ENCODE measurements around the gene ACTR6. TPM values are rescaled to one million over a fixed set of nuclear protein-coding genes. Genes with fewer than 3 reads are reported as not detected.

Gene ACTR6
- polyA plus RNA-seq, result 10 to 100 TPM; 20.0 to 31.5 (median 23.7) TPM
- long read RNA-seq, donor 1, transcript ACTR6-201 (11 exons, 2,464 nt), result major isoform, 8 of 30 reads
- long read RNA-seq, donor 1, partial matches to known transcripts, result 18 of 30 reads
- long read RNA-seq, donor 1, other reads (novel, unspliced or antisense), result 0 of 30 reads
- long read RNA-seq, donor 2, partial matches to known transcripts, result 0 of 4 reads
- long read RNA-seq, donor 2, other reads (novel, unspliced or antisense), result 0 of 4 reads
- long read RNA-seq, donor 3, transcript ACTR6-201 (11 exons, 2,464 nt), result major isoform, 6 of 22 reads
- long read RNA-seq, donor 3, partial matches to known transcripts, result 13 of 22 reads
- long read RNA-seq, donor 3, other reads (novel, unspliced or antisense), result 0 of 22 reads
- long read RNA-seq, donor 4, result 0 reads
- long read RNA-seq, donor 5, result 0 reads
- long read RNA-seq, donor 6, transcript ACTR6-201 (11 exons, 2,464 nt), result major isoform, 5 of 15 reads
- long read RNA-seq, donor 6, partial matches to known transcripts, result 10 of 15 reads
- long read RNA-seq, donor 6, other reads (novel, unspliced or antisense), result 0 of 15 reads
- long read RNA-seq, donor 7, result 0 reads
- long read RNA-seq, donor 8, result 0 reads
- long read RNA-seq, donor 9, partial matches to known transcripts, result 0 of 2 reads
- long read RNA-seq, donor 9, other reads (novel, unspliced or antisense), result 0 of 2 reads
- long read RNA-seq, donor 10, transcript ACTR6-201 (11 exons, 2,464 nt), result major isoform, 8 of 9 reads
- long read RNA-seq, donor 10, partial matches to known transcripts, result 0 of 9 reads
- long read RNA-seq, donor 10, other reads (novel, unspliced or antisense), result 0 of 9 reads

DNA sequence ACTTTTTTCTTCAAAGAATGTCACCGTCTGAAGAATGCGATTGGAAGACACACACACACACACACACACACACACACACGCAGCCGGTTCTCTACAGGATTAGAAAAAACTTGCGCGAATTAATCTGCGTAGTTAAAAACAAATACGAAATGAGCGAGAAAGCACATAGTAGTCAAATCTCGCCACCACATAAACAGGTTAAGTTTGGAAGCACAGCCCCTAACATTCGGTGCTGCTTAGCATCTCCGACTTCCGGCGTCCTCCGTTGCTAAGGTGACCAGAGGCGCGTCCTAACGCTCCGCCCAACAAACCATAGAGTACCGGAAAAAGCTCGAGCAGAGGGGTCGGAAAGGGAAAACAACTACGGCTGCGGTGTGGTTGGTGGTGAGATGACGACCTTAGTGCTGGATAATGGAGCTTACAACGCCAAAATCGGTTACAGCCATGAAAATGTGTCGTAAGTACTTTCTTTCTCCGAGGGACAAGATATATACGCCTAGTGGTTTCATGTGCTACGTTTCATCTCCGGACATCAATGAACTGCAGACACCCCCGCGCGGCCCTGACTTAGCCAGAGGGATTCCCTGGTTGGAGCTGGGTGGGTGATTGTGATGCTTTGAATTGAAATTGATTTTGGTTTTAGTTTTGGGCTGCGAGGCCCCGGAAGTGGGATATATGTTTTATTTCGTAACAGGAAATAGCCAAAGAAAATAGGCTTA, at the start of gene ACTR6:
ACTR6 (plus strand) TSS at position 353 of the 719 bp plus-strand sequence; CDS start at position 390, 37 bp downstream.
- WGBS, 3 donors, result 0% methylated on average over 38 of the region's 38 CpGs
- Histone ChIP-seq H3K9me3 (ENCODE audit: control insufficient read depth in 2 of 2, insufficient read depth in 1 of 2, low read depth in 1 of 2, low read length in 1 of 2) (no peaks in the 10 kb centered on the region), H3K4me3 (ENCODE audit: low read depth in 1 of 3, low read length in 3 of 3) (peak within 1 kb of the TSS; percentile 79 to 87 (median 82)), H3K36me3 (ENCODE audit: control insufficient read depth in 3 of 3, insufficient read depth in 2 of 3, low read depth in 1 of 3, low read length in 3 of 3) (peaks cover 0 to 17% (median 0%) of the 10 kb centered on the region in 3 donors), H3K4me1 (ENCODE audit: control insufficient read depth in 3 of 3, insufficient read depth in 2 of 3, low read depth in 1 of 3, low read length in 2 of 3) (peaks cover 0 to 10% (median 4%) of the 10 kb centered on the region in 3 donors), H3K27me3 (ENCODE audit: control insufficient read depth in 3 of 3, insufficient read depth in 3 of 3, low read length in 3 of 3) (no peaks in the 10 kb centered on the region), H3K27ac (ENCODE audit: low read depth in 1 of 3, low read length in 2 of 3) (peak within 1 kb of the TSS; percentile 85 to 95 (median 86))
- DNase-seq, result peak; percentile 97 to 98
- FAIRE-seq, result no peak

- no peak overlapping the region for H3K27ac ChIP-seq (ENCODE audit: low read depth in 1 of 3, low read length in 2 of 3)
- H3K4me3 ChIP-seq (ENCODE audit: low read depth in 1 of 3, low read length in 3 of 3), result no peak overlapping the region
- H3K9me3 ChIP-seq (ENCODE audit: control insufficient read depth in 2 of 2, insufficient read depth in 1 of 2, low read depth in 1 of 2, low read length in 1 of 2), result no peaks in the 10 kb centered on the region
- peaks cover 0 to 2% (median 0%) of the 10 kb centered on the region in 3 donors for H3K36me3 ChIP-seq (ENCODE audit: control insufficient read depth in 3 of 3, insufficient read depth in 2 of 3, low read depth in 1 of 3, low read length in 3 of 3)
- WGBS, 3 donors, result 89 to 94% (median 92%) methylated on average over 2 of the region's 2 CpGs
- H3K27me3 ChIP-seq (ENCODE audit: control insufficient read depth in 3 of 3, insufficient read depth in 3 of 3, low read length in 3 of 3), result no peaks in the 10 kb centered on the region
- FAIRE-seq (no peak), DNase-seq (no peak)
- no peaks in the 10 kb centered on the region for H3K4me1 ChIP-seq (ENCODE audit: control insufficient read depth in 3 of 3, insufficient read depth in 2 of 3, low read depth in 1 of 3, low read length in 2 of 3)
These were observed 48.8 kb upstream of the ACTR6 start for GRCh38 chr12:100151769-100152168.

DNA sequence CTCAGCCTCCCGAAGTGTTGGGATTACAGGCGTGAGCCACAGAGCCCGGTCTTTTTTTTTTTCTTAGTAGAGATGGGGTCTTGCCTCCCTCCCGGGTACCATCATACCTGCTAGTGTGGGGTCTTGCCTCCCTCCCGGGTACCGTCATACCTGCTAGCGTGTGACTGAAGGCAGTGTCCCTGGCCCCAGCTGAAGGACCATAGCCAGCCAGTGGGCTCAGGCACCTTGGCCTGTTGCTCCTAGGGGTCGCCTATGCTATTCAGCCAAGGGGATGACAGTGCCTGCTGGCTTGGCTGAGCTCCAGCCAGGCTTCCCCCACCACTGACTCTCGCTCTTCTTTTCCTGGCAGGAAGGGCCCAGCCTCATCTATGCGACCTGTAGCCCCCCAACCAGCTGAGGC, 47.5 kb upstream of the ACTR6 start:
- no peak overlapping the region for H3K4me3 ChIP-seq (ENCODE audit: low read depth in 1 of 3, low read length in 3 of 3)
- WGBS, 3 donors, result 93 to 98% (median 94%) methylated on average over 10 of the region's 10 CpGs
- H3K9me3 ChIP-seq (ENCODE audit: control insufficient read depth in 2 of 2, insufficient read depth in 1 of 2, low read depth in 1 of 2, low read length in 1 of 2), result no peaks in the 10 kb centered on the region
- no peak overlapping the region for H3K27ac ChIP-seq (ENCODE audit: low read depth in 1 of 3, low read length in 2 of 3)
- FAIRE-seq (no peak), DNase-seq (no peak)
- peaks cover 0 to 9% (median 0%) of the 10 kb centered on the region in 3 donors for H3K36me3 ChIP-seq (ENCODE audit: control insufficient read depth in 3 of 3, insufficient read depth in 2 of 3, low read depth in 1 of 3, low read length in 3 of 3)
- H3K4me1 ChIP-seq (ENCODE audit: control insufficient read depth in 3 of 3, insufficient read depth in 2 of 3, low read depth in 1 of 3, low read length in 2 of 3), result no peaks in the 10 kb centered on the region
- no peaks in the 10 kb centered on the region for H3K27me3 ChIP-seq (ENCODE audit: control insufficient read depth in 3 of 3, insufficient read depth in 3 of 3, low read length in 3 of 3)

- FAIRE-seq (no peak), DNase-seq (peak; percentile 65 to 68)
- peaks cover 0 to 10% of the 10 kb centered on the region in 2 donors for H3K9me3 ChIP-seq (ENCODE audit: control insufficient read depth in 2 of 2, insufficient read depth in 1 of 2, low read depth in 1 of 2, low read length in 1 of 2)
- peaks cover 0 to 18% (median 0%) of the 10 kb centered on the region in 3 donors for H3K36me3 ChIP-seq (ENCODE audit: control insufficient read depth in 3 of 3, insufficient read depth in 2 of 3, low read depth in 1 of 3, low read length in 3 of 3)
- WGBS, 3 donors, result 66 to 70% (median 66%) methylated on average over 15 of the region's 15 CpGs
- H3K27ac ChIP-seq (ENCODE audit: low read depth in 1 of 3, low read length in 2 of 3), result no peak overlapping the region
- H3K27me3 ChIP-seq (ENCODE audit: control insufficient read depth in 3 of 3, insufficient read depth in 3 of 3, low read length in 3 of 3), result no peaks in the 10 kb centered on the region
- peaks cover 0 to 2% (median 0%) of the 10 kb centered on the region in 3 donors for H3K4me1 ChIP-seq (ENCODE audit: control insufficient read depth in 3 of 3, insufficient read depth in 2 of 3, low read depth in 1 of 3, low read length in 2 of 3)
- H3K4me3 ChIP-seq (ENCODE audit: low read depth in 1 of 3, low read length in 3 of 3), result no peak overlapping the region
These were observed 46.0 kb upstream of the ACTR6 start for GRCh38 chr12:100154474-100155247.

DNA sequence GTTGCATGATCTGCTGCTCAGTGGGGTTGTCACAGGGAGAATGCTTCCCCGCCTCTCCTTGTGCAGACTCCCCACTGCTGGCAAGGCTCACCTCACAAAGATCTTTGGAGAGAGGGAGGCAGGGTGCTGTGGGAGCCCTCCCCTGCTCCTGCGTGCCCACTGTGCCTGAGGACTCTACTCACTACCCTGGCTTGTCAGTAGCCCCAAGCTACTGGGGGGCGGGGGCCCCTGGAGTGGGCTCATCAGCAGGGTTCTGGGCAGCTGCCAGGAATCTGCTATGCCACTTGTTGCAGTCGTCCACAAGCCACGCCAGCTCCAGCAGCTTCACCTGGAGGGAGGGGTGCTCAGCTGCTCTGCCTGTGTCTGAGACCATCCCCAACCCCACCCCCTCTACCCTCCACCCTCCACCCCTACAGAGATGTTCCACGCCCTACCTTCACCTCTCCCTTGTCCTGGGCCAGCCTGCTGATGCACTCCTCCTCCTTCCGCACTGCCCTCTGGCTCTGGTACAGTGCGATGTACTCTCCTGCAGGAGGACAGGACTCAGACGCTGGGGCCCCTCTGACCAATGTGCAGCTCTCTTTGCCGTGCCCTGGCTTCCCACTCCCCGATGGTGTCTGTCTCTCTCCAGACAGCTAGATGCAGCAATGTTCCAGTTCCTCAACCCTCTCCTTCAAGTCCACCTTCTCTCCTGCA, 43.7 kb upstream of the ACTR6 start:
- WGBS, 3 donors, result 83 to 90% (median 87%) methylated on average over 11 of the region's 11 CpGs
- Histone ChIP-seq H3K4me3 (ENCODE audit: low read depth in 1 of 3, low read length in 3 of 3) (no peak overlapping the region), H3K36me3 (ENCODE audit: control insufficient read depth in 3 of 3, insufficient read depth in 2 of 3, low read depth in 1 of 3, low read length in 3 of 3) (peaks cover 0 to 18% (median 0%) of the 10 kb centered on the region in 3 donors), H3K27me3 (ENCODE audit: control insufficient read depth in 3 of 3, insufficient read depth in 3 of 3, low read length in 3 of 3) (no peaks in the 10 kb centered on the region), H3K9me3 (ENCODE audit: control insufficient read depth in 2 of 2, insufficient read depth in 1 of 2, low read depth in 1 of 2, low read length in 1 of 2) (peaks cover 0 to 10% of the 10 kb centered on the region in 2 donors), H3K27ac (ENCODE audit: low read depth in 1 of 3, low read length in 2 of 3) (no peak overlapping the region), H3K4me1 (ENCODE audit: control insufficient read depth in 3 of 3, insufficient read depth in 2 of 3, low read depth in 1 of 3, low read length in 2 of 3) (peaks cover 0 to 2% (median 0%) of the 10 kb centered on the region in 3 donors)
- DNase-seq (no peak), FAIRE-seq (no peak)

DNA sequence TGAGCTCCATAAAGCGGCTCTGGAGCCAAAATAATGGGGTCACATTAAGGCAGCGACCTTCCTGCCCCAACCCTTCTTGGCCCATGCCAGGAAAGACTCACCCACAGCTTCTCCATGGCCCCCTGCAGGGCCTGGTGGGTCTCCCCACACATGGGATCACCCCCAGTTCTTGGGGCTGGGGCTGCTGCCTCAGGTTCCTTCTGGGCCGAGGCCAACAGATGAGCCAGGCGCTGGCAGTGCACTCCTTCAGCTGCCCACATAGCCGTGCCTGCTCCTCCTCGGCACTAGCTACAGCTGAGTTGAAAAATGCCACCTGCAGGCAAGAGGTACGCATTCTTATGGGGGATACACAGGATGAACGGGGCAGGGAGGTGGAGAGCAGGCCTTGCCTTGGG, 43.2 kb upstream of the ACTR6 start:
- H3K4me3 ChIP-seq (ENCODE audit: low read depth in 1 of 3, low read length in 3 of 3), result no peak overlapping the region
- DNase-seq, result no peak
- H3K36me3 ChIP-seq (ENCODE audit: control insufficient read depth in 3 of 3, insufficient read depth in 2 of 3, low read depth in 1 of 3, low read length in 3 of 3), result peaks cover 0 to 18% (median 0%) of the 10 kb centered on the region in 3 donors
- 91% methylated on average over 8 of the region's 8 CpGs for WGBS, 3 donors
- FAIRE-seq, result no peak
- no peak overlapping the region for H3K27ac ChIP-seq (ENCODE audit: low read depth in 1 of 3, low read length in 2 of 3)
- peaks cover 0 to 10% of the 10 kb centered on the region in 2 donors for H3K9me3 ChIP-seq (ENCODE audit: control insufficient read depth in 2 of 2, insufficient read depth in 1 of 2, low read depth in 1 of 2, low read length in 1 of 2)
- H3K27me3 ChIP-seq (ENCODE audit: control insufficient read depth in 3 of 3, insufficient read depth in 3 of 3, low read length in 3 of 3), result no peaks in the 10 kb centered on the region
- peaks cover 0 to 2% (median 0%) of the 10 kb centered on the region in 3 donors for H3K4me1 ChIP-seq (ENCODE audit: control insufficient read depth in 3 of 3, insufficient read depth in 2 of 3, low read depth in 1 of 3, low read length in 2 of 3)

DNA sequence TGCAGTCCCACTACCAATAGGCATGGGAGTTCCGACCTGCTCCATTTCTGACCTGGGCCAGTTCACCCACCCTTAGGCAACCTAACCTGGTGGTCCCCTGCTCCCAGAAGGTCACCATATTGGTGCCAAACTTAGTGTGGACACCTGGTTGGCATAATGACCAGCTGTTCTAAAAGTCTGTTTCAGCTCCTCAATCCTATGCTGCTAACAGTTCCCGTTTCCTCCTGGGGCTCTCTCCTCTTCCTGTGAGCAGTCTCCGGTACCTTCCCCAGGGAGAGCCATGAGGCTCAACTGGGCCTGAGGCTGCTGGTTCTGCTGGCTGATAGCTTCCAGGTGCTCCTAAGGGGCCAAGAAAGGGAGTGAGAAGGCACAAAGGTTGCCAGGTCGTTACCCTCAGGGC, 42.1 kb upstream of the ACTR6 start:
- H3K36me3 ChIP-seq (ENCODE audit: control insufficient read depth in 3 of 3, insufficient read depth in 2 of 3, low read depth in 1 of 3, low read length in 3 of 3), result peaks cover 0 to 16% (median 0%) of the 10 kb centered on the region in 3 donors
- FAIRE-seq, result no peak
- peaks cover 0 to 2% (median 0%) of the 10 kb centered on the region in 3 donors for H3K4me1 ChIP-seq (ENCODE audit: control insufficient read depth in 3 of 3, insufficient read depth in 2 of 3, low read depth in 1 of 3, low read length in 2 of 3)
- no peak for DNase-seq
- 85 to 89% (median 88%) methylated on average over 4 of the region's 4 CpGs for WGBS, 3 donors
- no peaks in the 10 kb centered on the region for H3K27me3 ChIP-seq (ENCODE audit: control insufficient read depth in 3 of 3, insufficient read depth in 3 of 3, low read length in 3 of 3)
- H3K4me3 ChIP-seq (ENCODE audit: low read depth in 1 of 3, low read length in 3 of 3), result no peak overlapping the region
- peaks cover 0 to 10% of the 10 kb centered on the region in 2 donors for H3K9me3 ChIP-seq (ENCODE audit: control insufficient read depth in 2 of 2, insufficient read depth in 1 of 2, low read depth in 1 of 2, low read length in 1 of 2)
- no peak overlapping the region for H3K27ac ChIP-seq (ENCODE audit: low read depth in 1 of 3, low read length in 2 of 3)

All from small intestine (tissue), 16 donors.